ENCODE data around the gene LACTB. TPM values are rescaled to one million over a fixed set of nuclear protein-coding genes. Genes with fewer than 3 reads are reported as not detected.

LACTB gene
- total RNA-seq, 1 donor from 2014 or later: 9.7 TPM

- DNase-seq (ENCODE audit: low read depth): no peak
- no peak overlapping the region for H3K4me3 ChIP-seq (ENCODE audit: low read depth, low read length)
- TF ChIP-seq, protein P1, sequence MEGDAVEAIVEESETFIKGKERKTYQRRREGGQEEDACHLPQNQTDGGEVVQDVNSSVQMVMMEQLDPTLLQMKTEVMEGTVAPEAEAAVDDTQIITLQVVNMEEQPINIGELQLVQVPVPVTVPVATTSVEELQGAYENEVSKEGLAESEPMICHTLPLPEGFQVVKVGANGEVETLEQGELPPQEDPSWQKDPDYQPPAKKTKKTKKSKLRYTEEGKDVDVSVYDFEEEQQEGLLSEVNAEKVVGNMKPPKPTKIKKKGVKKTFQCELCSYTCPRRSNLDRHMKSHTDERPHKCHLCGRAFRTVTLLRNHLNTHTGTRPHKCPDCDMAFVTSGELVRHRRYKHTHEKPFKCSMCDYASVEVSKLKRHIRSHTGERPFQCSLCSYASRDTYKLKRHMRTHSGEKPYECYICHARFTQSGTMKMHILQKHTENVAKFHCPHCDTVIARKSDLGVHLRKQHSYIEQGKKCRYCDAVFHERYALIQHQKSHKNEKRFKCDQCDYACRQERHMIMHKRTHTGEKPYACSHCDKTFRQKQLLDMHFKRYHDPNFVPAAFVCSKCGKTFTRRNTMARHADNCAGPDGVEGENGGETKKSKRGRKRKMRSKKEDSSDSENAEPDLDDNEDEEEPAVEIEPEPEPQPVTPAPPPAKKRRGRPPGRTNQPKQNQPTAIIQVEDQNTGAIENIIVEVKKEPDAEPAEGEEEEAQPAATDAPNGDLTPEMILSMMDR (conservative IDR thresholded peaks at IDR 0.05; ENCODE audit: low read depth, low read length): no peak
Observed at GRCh38 chr15:63185206-63185605, 63.5 kb downstream of the LACTB start.

GRCh38 chr15:63186065-63186464 is 64.4 kb downstream of the LACTB start:
- no peak for DNase-seq (ENCODE audit: low read depth)
- TF ChIP-seq, protein P1 (conservative IDR thresholded peaks at IDR 0.05; ENCODE audit: low read depth, low read length): no peak

DNA sequence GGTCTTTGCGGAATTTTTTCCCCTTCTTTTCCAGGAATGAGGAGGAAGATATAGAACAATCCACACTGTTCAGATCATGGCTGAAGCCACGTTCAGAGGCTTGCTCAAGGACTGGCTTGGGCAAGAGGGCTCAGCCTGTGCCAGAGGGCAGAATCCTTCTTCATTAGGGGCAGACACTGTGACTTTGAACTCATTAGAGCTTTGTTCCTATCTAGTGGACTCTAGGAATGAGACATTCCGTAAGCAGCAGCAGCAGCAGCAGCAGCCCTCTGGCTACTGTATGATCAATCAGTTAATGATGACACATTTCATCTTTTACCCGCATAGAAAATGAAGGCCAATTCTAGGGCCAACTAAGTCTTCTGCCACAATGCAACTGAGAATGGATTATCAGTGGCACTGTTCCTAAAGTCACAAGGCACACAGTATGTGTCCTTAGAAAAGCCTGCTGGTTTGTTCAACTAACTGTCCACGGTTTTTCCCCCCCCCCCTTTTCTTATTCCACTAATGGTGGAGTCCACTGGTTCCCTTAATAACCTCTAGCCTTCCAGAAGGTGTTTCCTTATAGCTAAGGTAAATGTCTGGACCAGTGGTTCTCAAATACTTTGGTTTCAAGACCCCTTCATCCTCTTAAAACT is 66.0 kb downstream of the LACTB start:
- H3K4me3 ChIP-seq (ENCODE audit: low read depth, low read length): no peak overlapping the region
- TF ChIP-seq, protein P1 (conservative IDR thresholded peaks at IDR 0.05; ENCODE audit: low read depth, low read length): no peak
- peak; percentile 74 for DNase-seq (ENCODE audit: low read depth)

More at GRCh38 chr15:63186065-63186464, 64.4 kb downstream of the LACTB start:
- H3K4me3 ChIP-seq (ENCODE audit: low read depth, low read length): no peak overlapping the region

- TF ChIP-seq, protein P1 (conservative IDR thresholded peaks at IDR 0.05; ENCODE audit: low read depth, low read length): no peak
- peak overlapping the region; percentile 66 for H3K4me3 ChIP-seq (ENCODE audit: low read depth, low read length)
- no peak for DNase-seq (ENCODE audit: low read depth)
Observed at GRCh38 chr15:63188247-63188925, 66.7 kb downstream of the LACTB start.

GRCh38 chr15:63188926-63189871 is 67.5 kb downstream of the LACTB start, which contains the start of gene RAB8B:
TSS of gene RAB8B (plus strand) at chr15:63189606. CDS start at chr15:63189625, 19 bp downstream.
- TF ChIP-seq, protein P1 (conservative IDR thresholded peaks at IDR 0.05; ENCODE audit: low read depth, low read length): no peak
- H3K4me3 ChIP-seq (ENCODE audit: low read depth, low read length): peak within 1 kb of the TSS; percentile 85
- DNase-seq (ENCODE audit: low read depth): no peak

DNA sequence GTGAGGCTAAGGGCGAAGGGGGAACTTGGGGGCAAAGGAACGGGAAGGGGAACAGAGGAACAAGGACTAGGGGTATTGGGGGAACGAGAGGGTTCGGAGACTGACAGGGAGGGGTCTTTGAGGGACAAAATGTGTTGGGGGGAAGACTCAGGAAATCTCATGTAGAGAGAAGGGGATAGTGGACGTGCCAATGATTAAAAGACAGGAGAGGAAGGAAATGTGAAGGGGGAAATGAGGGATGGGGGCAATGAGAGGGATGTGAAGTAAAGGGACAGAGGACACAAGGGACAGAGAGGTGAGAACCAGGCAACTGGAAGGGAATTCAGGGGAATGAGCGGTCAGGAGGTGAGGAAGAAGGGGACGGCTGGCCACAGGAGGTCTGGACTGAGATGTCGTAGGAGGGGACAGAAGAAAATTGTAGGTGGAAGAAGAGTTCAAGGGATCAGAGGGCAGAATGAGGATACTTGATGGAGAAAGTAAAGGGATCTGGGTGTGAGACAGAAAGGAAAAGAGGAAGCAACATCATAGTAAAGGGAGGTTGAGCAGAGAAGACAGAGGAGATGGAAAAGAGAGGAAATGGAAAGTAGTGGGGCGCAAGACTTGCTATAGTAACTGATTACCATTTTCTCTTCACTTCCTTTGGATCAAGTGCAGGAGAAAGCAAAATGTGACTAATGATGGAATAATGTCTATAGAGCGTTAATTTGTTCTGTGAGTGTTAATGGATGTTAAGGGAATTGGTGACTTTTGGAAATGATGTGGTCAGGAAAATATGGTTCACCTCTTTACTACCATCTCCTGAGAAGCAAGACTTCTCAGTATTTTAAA is 68.5 kb downstream of the LACTB start:
- peak overlapping the region; percentile 85 for H3K4me3 ChIP-seq (ENCODE audit: low read depth, low read length)
- DNase-seq (ENCODE audit: low read depth): no peak
- TF ChIP-seq, protein P1 (conservative IDR thresholded peaks at IDR 0.05; ENCODE audit: low read depth, low read length): no peak
